Measurements from ENCODE around the gene RBM45. TPM values are rescaled to one million over a fixed set of nuclear protein-coding genes. Genes with fewer than 3 reads are reported as not detected.
"Not testable (repeated sequence)": the region's sequence is repeated elsewhere in the genome, so short reads cannot be mapped to it uniquely, and the experiment has no call there.

Gene RBM45
- total RNA-seq, 2 experiments from 2014 or later = 13.2 to 18.1 TPM

DNA sequence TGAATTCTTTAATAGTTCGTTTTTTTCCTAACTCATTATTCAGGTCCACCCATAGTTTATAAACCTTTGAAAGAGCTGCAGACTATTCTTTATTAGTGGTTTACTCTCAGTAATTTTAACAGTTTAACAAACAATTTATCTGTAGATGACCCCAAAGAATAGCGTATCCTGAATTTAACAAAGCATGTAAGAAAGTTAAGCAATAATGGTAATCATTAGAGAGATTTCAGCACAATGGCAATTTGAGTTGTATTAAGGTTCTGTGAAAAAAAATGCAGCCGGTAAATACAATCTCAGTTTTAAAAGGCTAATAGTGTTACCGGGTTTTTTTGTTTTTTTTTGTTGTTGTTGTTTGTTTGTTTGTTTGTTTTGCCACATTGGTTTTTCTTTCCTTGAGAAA, 40.3 kb downstream of the RBM45 start:
- H3K4me3 ChIP-seq (ENCODE audit: low read depth, low read length, poor library complexity, severe bottlenecking) = no peak overlapping the region
- H2AFZ ChIP-seq (ENCODE audit: low read length) = no peak overlapping the region
- no peak overlapping the region for H3K4me2 ChIP-seq (ENCODE audit: low read length)
- H3K36me3 ChIP-seq (ENCODE audit: insufficient read depth, low read length) = no peaks in the 10 kb centered on the region
- H3K4me1 ChIP-seq (ENCODE audit: insufficient read depth, low read length, poor library complexity, severe bottlenecking) = no peaks in the 10 kb centered on the region
- no TSS peak for BruUV-seq (replicated peaks)
- POLR2A ChIA-PET = interaction anchor here (0.5 kb wide), 1 partner anchor 232 kb away, joined by 5 read pairs; no protein-coding TSS in a partner anchor
- no peaks in the 10 kb centered on the region for H3K79me2 ChIP-seq (ENCODE audit: insufficient read depth, low read depth, low read length)
- H3K27ac ChIP-seq (ENCODE audit: low read depth, low read length, poor library complexity, severe bottlenecking) = no peak overlapping the region
- H3K9me3 ChIP-seq (ENCODE audit: low read length) = no peaks in the 10 kb centered on the region
- CTCF ChIA-PET (ENCODE audit: unreplicated experiment) = no interaction called here
- TF ChIP-seq EZH2phosphoT487 (IDR thresholded peaks at IDR 0.05; ENCODE audit: borderline replicate concordance, low read depth, low read length) = no peak
- TF ChIP-seq, protein P1, sequence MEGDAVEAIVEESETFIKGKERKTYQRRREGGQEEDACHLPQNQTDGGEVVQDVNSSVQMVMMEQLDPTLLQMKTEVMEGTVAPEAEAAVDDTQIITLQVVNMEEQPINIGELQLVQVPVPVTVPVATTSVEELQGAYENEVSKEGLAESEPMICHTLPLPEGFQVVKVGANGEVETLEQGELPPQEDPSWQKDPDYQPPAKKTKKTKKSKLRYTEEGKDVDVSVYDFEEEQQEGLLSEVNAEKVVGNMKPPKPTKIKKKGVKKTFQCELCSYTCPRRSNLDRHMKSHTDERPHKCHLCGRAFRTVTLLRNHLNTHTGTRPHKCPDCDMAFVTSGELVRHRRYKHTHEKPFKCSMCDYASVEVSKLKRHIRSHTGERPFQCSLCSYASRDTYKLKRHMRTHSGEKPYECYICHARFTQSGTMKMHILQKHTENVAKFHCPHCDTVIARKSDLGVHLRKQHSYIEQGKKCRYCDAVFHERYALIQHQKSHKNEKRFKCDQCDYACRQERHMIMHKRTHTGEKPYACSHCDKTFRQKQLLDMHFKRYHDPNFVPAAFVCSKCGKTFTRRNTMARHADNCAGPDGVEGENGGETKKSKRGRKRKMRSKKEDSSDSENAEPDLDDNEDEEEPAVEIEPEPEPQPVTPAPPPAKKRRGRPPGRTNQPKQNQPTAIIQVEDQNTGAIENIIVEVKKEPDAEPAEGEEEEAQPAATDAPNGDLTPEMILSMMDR (conservative IDR thresholded peaks at IDR 0.05; ENCODE audit: low read length) = no peak
- H4K20me1 ChIP-seq (ENCODE audit: insufficient read depth, low read length) = no peaks in the 10 kb centered on the region
- no peak for DNase-seq (ENCODE audit: low spot score)
- intact Hi-C loops (cut with micrococcal nuclease; ENCODE audit: unreplicated experiment) = no loop called here
- H3K9me2 ChIP-seq (ENCODE audit: insufficient read depth, low read length) = no peaks in the 10 kb centered on the region

DNA sequence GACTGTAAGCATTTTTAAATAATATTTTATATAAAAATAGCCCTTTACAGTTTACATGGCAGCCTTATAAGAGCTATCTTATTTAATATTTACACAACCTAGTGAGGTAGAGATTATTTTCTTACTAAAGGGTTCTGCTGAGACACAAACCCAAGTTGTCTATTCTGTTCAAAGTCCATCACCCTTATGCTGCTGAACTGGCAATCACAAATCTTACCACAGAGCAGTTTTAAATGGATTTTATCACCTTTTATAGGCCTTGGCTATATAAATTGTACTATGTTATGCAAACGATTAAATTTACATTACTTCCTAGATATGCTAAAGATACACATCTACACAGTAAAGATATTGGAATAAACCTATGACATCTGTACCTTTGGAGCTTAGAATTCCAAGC, 40.7 kb downstream of the RBM45 start:
- Histone ChIP-seq H4K20me1 (ENCODE audit: insufficient read depth, low read length) (no peaks in the 10 kb centered on the region), H3K4me1 (ENCODE audit: insufficient read depth, low read length, poor library complexity, severe bottlenecking) (no peaks in the 10 kb centered on the region), H3K36me3 (ENCODE audit: insufficient read depth, low read length) (no peaks in the 10 kb centered on the region), H3K9me3 (ENCODE audit: low read length) (no peaks in the 10 kb centered on the region), H3K9me2 (ENCODE audit: insufficient read depth, low read length) (no peaks in the 10 kb centered on the region), H3K4me2 (ENCODE audit: low read length) (no peak overlapping the region), H2AFZ (ENCODE audit: low read length) (no peak overlapping the region), H3K79me2 (ENCODE audit: insufficient read depth, low read depth, low read length) (no peaks in the 10 kb centered on the region), H3K27ac (ENCODE audit: low read depth, low read length, poor library complexity, severe bottlenecking) (no peak overlapping the region), H3K4me3 (ENCODE audit: low read depth, low read length, poor library complexity, severe bottlenecking) (no peak overlapping the region)
- DNase-seq (ENCODE audit: low spot score) = no peak
- no TSS peak for BruUV-seq (replicated peaks)
- POLR2A ChIA-PET = interaction anchor here (0.5 kb wide), 1 partner anchor 231 kb away, joined by 5 read pairs; no protein-coding TSS in a partner anchor
- intact Hi-C loops (cut with micrococcal nuclease; ENCODE audit: unreplicated experiment) = no loop called here
- CTCF ChIA-PET (ENCODE audit: unreplicated experiment) = no interaction called here
- TF ChIP-seq, protein P1 (conservative IDR thresholded peaks at IDR 0.05; ENCODE audit: low read length) = no peak
- TF ChIP-seq EZH2phosphoT487 (IDR thresholded peaks at IDR 0.05; ENCODE audit: borderline replicate concordance, low read depth, low read length) = no peak

DNA sequence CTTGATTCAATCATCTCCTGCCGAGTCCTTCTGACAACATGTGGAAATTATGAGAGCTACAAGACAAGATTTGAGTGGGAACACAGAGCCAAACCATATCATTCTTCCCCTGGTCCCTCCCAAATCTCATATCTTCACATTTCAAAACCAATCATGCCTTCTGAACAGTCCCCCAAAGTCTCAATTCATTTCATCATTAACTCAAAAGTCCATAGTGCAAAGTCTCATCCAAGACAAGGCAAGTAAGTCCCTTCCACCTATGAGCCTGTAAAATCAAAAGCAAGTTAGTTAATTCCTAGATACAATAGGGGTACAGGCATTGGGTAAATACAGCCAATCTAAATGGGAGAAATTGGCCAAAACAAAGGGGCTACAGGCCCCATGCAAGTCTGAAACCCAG, 41.6 kb downstream of the RBM45 start:
- DNase-seq (ENCODE audit: low spot score); H3K4me3 ChIP-seq (ENCODE audit: low read depth, low read length, poor library complexity, severe bottlenecking); H2AFZ ChIP-seq (ENCODE audit: low read length); H3K9me3 ChIP-seq (ENCODE audit: low read length); H3K79me2 ChIP-seq (ENCODE audit: insufficient read depth, low read depth, low read length); intact Hi-C loops (cut with micrococcal nuclease; ENCODE audit: unreplicated experiment); H3K4me1 ChIP-seq (ENCODE audit: insufficient read depth, low read length, poor library complexity, severe bottlenecking); H3K4me2 ChIP-seq (ENCODE audit: low read length); BruUV-seq (replicated peaks); H3K36me3 ChIP-seq (ENCODE audit: insufficient read depth, low read length); H4K20me1 ChIP-seq (ENCODE audit: insufficient read depth, low read length); POLR2A ChIA-PET; CTCF ChIA-PET (ENCODE audit: unreplicated experiment); H3K9me2 ChIP-seq (ENCODE audit: insufficient read depth, low read length); H3K27ac ChIP-seq (ENCODE audit: low read depth, low read length, poor library complexity, severe bottlenecking): not testable (repeated sequence)

Data from OCI-LY7 (cell line).